Kidney tubule cell (primary cell): ENCODE measurements around the gene CDK14.
"Not testable (repeated sequence)": the region's sequence is repeated elsewhere in the genome, so short reads cannot be mapped to it uniquely, and the experiment has no call there.

Experiments
- DNase-seq: peaks from one replicate; pipeline ENCODE4 v3.0.0-alpha.2; 2018; ENCODE audit warnings: low spot score

The CDK14 gene

DNA sequence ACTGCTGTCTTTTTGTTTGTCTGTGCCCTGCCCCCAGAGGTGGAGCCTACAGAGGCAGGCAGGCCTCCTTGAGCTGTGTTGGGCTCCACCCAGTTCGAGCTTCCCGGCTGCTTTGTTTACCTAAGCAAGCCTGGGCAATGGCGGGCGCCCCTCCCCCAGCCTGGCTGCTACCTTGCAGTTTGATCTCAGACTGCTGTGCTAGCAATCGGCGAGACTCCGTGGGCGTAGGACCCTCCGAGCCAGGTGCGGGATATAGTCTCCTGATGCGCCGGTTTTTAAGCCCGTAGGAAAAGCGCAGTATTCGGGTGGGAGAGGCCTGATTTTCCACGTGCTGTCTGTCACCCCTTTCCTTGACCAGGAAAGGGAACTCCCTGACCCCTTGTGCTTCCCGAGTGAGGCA, 43.6 kb downstream of the CDK14 start:
- DNase-seq, result not testable (repeated sequence)

DNA sequence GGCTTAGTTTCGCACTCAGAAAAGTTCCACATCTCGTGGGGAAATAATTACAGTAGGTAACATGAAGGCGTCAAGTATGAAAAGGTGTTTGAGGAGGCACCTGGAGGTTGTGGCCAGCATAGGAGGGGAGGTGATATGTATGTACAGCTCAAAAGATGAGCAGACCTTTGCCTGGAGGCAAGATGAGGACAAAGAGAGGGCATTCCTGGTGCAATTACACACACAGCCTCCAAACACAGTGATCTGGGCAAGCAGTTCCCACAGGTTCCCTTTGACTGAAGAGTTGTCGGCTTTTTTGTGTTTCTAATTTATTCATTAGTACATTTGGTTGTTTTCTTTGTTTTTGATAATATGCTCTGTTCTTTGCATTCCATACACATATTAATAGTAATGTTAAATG, 46.9 kb downstream of the CDK14 start:
- no peak for DNase-seq

DNA sequence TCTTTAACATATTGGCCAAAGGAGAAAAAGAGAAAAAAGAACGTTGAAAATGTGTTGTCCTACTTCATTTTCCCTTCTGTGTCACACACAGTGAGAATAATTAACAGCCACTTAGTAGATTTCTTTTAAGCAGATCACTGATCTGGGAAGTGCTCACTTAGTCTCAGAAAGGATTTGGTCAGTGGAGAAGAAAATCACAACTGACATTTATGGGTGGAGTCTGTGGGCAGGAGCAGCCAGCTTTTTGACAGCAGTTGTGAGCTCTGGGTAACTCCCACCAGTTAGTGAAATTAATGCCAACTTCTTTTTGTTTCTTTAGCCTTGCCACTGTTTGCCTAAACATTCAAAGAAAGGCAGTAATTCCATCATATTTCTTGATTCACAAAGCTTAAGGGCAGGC, 49.7 kb downstream of the CDK14 start:
- peak; percentile 37 for DNase-seq

DNA sequence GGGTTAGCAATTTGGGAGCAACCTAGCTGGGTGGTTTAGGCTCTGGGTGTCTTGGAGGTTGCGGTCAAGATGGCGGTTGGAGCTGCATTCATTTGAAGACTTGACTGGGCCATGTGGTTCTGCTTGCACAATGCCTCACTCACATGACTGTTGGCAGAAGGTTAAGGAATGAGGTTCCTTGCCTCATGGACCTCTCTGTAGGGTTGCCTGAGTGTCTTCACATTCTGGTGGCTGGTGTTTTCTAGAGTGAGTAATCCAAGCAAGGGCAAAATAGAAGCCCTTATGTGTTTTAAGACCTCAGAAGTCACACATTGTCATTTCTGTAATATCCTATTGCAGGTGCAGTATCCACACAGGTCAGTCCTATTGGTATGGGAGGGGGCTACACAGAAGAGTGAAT, 52.0 kb downstream of the CDK14 start:
- DNase-seq, result no peak

DNA sequence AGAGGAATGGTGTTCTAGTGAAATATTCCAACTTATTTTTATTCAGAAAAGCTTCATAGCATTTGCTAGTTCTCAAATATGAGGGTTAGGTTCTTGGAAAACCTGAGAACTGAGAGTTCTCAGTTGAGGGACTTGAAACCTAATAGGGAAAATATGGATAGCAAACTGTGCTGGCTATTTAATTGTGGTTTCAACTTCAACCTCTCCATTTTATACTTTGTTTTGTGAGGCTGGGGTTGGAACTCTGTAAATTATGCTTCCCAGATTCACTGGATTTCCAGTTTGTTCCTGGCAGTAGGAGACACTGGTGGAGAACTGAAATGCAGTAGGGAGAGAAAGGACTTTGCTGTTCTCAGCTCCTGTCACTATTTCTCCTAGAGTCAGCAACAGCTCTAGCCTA, 52.7 kb downstream of the CDK14 start:
- DNase-seq, result no peak

DNA sequence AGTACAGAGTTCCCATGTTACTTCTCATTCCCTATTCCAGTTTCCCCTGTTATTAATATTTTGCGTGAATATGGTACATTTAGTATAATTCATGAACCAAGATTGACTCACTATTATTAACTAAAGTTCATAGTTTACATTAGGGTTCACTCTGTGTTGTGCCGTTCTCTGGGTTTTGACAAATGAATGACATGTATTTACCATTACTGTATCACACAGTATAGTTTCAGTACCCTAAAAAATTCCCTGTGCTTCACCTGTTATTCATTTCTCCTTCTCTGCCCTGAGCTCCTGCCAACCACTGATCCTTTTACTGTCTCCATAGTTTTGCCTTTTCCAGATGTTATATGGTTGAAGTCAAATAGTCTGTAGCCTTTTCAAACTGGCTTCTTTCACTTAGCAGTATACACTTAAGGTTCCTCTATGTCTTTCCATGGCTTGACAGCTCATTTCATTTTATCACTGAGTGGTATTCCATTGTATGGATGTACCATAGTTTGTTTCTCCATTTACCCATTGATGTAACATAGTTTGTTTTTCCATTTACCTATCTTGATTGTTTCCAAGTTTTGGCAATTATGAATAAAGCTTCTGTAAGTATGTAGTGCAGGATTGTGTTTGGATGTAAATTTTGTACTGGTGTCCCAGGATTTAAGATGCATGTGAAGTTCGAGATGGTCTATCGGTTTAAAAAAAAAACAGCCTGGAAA, 58.8 kb downstream of the CDK14 start:
- no peak for DNase-seq

DNA sequence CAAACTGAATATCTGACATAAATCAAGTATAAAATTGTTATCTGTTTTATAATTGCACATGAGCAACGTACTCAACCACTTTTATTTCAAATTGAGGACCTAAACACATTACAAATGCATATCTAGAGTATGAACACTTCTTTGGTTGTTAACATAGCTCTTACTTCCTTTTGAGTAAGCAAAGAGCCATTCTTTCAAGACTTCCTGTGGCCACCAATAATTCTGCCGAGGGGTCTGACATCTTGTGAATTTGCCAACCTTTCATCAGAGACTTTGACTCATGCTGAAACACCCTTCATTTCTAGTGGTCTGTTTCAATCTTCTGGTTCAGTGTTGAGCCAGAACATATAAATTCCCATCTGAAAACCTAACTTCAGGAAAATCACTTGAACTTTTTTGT, 59.4 kb downstream of the CDK14 start:
- peak; percentile 81 for DNase-seq

DNA sequence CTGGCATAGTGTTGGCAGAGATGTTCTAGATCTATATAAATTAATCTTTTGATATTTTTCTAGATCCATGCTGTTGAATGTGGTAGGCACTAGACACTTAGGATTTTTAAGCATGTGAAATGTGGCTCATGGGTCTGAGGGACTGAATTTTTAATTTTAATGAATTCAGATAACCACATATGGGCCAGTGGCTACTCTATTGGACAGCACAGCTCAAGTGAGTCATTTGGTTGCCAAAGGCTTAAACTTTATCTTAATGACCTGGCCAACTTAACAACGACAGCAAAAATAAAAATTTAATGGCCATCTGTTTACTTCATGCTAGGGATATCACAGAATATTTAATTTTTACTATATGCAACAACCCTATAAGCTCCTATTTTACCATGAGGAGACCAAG, 61.4 kb downstream of the CDK14 start:
- no peak for DNase-seq

DNA sequence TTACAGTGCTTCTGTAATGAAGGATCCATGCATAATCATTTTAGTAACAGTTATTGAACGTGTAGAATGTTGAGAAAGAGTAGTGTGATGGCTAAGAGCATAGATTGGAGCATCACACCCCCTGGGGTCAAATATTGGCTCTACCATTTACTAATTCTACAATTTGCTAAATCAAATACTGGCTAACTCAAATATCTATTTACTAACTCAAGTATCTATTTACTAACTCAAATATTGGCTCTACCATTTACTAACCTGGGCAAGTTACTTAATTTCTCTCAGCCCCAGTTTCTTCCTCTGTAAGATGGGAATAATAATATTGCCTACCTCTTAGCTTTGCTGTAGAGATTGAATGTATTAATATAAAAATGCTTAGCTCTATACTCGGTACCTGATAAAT, 64.0 kb downstream of the CDK14 start:
- no peak for DNase-seq

DNA sequence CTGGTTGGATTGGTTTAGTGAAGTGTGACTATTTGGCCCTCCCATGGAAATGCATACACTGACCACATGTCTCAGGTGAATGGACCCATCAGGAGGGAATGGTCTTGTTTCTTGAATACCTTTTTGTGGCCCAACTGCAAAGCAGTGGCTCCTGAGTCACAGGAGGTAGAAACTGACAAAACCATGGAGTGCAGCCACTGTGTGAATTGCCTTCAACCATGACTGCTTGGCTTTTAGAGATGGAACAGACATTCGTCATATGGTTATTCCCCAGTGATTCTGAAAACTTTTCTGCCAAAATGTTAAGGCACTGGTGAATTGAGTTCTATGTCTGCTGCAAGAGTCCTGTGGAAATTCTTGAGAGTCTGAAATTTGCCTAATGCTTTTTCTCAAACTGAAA, 64.7 kb downstream of the CDK14 start:
- DNase-seq, result peak; percentile 79

DNA sequence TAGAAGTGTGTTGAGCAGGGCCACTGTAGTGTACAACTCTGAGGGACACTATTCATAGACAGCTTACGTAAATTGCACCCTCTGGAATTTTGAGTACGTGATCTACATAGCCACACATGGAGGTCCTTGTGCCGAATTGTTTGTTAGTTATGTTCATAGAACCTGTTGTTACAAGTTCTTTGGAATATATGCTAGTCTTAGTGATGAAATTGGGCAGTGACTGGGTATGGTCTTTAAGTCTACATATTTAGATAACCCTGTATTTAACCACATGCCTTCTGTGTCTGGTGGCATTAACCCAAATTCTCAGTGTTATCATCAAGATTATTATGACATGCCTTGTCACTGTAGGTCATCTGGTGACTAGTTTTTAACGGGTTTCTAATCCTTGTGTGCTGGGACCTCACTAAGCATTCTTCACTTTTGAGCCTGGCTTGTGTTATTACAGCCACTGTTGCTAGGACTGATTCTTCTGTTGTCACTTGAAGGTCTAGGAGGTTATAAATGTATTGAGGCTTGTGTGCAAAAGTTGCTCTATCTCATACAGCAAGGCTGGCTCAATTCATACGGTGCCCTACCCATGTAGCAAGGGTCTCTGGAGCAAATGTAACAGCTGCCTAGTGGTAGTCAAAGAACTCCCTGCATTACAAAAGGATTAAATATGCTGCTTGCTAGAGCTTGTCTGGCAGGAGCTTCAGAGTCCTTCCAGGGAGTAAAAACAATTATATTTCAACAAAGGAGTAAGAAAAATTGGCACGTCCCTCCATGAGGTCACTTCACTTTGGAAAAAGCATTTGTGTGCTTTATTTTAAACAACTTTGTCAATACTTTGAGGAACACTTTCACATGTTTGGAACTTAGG, 65.4 kb downstream of the CDK14 start:
- no peak for DNase-seq

DNA sequence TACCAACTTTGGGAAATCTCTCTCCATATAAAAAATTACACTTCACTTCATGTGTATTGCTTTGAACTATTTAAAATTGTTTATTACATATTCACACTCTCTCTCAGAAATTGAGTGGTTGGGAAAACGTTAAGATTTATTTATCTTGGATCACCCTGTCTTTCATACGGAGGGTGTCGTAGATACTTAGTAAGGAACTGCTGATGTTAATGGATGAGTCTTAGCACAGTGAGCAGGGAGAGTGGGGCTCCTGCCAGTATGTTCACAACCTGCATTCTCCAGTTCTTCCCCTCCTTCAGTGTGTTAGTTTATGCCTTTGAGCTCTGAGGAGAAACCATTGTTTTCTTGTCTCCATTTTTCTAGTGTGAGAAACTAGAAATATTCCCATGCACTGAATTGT, 67.1 kb downstream of the CDK14 start:
- no peak for DNase-seq

DNA sequence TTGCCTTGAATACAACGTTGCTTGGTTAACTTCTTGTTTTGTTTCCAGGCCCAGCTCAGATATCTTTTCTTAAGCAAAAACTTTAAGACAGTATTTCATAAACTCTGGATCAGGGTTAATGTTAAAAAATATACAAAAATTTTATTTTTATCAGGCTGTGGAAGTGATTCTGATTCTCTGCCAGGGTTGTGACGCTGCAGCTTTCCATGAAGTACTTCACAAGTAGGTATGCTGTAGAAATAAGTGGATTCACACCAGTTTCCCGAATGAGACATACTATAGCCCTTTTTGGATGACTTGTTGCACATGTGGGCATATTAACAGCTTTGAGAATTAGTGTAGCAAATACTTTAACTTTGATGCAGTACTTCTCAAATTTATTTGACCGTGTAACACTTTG, 70.1 kb downstream of the CDK14 start:
- no peak for DNase-seq

DNA sequence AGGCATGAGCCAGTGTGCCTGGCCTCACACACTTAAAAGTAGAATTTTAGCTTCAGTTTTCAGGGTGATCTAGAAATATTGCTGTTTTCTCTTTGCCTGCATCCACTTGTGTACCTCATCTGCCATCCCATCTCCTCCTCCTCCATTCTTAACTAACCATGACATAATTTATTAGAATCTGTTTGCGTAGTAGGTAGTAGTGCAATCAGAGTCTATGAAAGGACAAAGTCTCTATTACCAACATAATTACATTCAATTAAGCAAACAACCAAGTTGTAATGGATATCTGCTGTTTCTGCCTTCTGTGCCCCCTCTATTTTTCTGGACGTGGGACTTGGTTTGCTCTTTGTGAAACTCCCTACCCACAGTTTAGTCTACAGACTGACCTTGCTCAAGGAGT, 72.9 kb downstream of the CDK14 start:
- no peak for DNase-seq

DNA sequence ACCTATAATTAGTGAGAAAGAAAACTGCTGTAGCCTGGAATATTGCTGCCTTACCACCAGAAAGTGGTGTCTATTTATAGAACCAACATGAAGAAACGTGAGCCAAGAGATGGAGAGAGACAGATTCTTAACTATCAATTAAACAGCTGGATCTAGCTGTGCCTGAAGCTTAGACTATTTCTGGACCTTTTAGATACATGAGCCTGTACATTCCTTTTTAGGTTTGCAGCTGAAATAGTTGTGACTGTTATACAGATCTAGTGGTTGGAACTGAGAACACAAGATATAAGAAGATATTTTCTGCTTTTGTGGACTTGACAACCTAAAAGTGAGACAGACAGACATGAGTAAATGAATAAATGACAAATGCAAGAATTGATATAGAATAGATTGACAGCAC, 73.4 kb downstream of the CDK14 start:
- no peak for DNase-seq

DNA sequence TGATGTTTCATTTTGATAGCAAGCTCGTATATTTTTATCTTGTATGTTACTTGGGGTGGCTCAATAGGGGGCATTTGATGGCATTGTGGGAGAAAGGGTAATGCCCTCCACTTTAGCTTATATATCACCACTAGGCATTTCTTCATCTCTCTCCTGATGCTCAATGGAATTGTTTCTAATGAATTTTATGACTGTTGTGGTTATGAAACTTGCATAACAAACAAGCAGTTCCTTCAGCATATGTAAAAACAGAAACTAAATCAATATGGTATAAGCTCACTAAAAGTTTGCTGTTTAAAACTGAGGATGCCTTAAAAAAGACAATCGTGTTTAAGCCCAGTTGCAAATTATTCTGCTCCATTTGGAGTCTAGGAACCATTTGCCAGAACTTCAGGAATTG, 75.5 kb downstream of the CDK14 start:
- no peak for DNase-seq

DNA sequence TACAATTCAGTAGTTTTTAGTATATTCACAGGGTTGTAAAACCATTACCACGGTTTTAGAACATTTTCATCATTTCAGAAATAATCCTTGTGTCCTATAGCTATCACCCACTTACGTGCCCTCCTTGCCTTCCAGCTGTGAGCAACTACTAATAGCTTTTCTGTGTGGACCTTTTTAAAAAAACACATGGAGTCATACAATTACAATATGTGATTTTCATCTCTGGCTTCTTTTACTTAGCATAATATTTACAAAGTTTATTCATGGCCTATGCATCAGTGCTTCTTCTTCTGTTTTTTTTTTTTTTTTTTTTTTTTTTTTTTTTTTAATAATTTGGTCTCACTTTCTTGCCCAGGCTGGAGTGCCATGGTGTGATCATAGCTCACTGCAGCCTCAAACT, 76.1 kb downstream of the CDK14 start:
- no peak for DNase-seq

DNA sequence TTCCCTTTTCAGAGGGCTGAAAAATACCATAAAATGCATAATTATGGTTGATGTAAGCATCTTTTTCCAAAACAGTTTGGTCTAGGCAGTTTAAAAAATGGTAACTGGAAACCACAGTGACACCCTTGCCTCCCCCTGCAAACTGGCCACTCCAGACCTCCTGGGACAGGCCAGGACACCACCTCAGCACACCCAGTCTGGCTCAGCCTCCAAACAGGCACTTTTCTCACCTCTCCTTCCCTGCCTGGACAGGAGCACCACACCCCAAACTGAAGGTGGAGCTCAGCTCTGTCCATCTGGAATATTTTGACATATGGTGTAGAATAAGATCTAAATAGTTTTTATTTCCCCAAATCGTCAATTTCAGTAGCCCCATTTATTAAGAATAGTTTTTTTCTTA, 78.5 kb downstream of the CDK14 start:
- DNase-seq, result no peak

DNA sequence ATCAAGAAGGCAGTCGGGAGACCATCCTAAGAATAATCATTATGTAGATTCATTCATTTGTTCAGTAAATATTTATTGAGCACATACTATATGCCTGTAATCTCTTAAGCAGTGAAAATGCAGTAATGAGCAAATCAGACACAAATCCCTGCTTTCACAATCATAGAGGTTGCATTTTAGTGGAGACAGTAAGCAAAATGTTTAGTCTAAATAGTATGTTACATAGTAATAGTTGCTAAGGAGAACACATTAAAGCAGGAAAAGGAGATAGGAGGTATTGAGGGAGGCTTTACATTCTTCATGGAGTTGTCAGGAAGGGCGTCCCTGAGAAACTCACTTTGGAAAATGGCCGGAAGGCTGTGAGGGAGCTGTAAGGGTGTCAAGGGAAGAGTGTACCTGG, 79.9 kb downstream of the CDK14 start:
- DNase-seq, result no peak

DNA sequence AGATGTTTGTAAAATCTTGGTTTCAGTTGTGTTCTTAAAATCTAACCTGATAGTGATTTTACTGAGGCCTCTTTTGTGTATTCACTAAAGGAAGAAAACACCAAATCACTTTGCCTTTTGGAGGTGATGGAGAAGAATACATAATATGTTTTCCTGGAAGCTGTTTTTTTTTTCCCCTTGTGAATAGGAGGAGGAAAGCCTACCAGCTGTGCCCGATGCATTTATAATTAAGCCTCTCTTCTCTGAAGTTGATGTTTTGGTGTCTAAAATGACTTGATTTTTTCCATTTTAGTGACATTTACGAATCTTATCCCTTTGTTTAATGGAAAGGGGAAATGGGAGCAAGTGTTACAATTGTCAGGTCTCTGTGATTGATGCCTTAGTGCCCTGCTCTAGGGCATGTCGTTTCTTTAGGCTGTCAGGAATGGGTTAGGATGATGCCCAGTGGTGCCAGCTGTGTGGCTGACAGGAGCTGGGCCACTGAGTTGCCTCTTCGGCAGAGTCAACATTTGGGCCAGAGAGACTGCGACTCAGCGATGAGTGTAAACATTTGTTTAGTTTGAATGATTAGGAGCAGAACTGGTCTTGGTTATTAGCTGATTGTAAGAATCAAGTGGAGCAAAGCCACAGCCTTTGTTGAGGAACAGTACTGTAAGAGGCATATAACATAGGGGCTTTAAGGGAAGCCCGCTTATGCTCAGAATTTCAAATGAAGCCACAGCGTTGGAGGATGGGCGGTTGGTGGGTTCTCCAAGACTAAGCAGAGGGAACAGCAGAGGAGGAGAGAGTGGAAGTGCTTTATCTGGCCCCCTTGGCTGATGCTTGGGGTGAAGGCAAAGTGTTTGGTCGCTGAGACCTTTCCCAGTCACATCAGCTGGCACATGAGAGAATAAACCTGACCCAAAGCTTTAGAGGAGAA, 81.6 kb downstream of the CDK14 start:
- DNase-seq, result no peak

DNA sequence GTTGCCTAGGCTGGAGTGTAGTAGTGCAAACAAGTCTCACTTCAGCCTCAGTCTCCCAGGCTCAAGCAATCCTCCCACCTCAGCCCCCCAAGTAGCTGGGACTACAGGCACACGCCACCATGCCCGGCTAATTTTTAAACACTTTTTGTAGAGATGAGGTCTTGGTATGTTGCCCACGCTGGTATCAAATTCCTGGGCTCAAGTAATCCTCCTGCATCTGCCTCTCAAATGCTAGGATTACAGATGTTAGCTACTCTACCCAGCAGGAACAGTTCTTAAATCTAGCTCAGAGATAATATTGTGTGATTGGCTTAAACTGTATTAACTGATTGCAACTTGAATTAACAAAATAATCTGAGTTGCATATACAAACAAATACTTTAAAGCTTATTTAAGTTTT, 82.9 kb downstream of the CDK14 start:
- DNase-seq, result no peak

DNA sequence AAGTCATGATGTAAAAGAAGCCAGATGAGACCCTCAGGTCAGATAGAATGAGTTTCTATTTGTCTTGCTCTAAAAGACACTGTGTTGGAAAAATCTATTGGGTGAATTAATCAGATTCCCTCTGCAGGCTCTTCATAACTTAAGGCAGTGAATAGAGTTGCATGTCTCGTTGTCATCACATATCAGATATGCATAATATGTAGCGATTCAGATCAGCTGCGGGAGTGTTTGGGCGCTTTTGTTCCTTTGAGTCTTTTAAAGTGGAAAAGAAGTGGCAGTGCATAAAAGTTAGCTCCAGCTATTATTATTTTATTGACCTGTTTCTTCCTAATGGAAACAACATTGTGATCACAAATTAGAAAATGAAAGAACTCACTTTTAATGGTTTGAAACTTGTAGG, 84.4 kb downstream of the CDK14 start:
- DNase-seq, result no peak
